HG03280 (cell line): ENCODE measurements around the gene PRTG.
A peak's percentile ranks its signal among the peaks of the same experiment; 100 is the strongest.
"Not testable (repeated sequence)": the region's sequence is repeated elsewhere in the genome, so short reads cannot be mapped to it uniquely, and the experiment has no call there.

Source experiments
- ATAC-seq: cut with Tn5 transposase; IDR thresholded peaks from one replicate; pipeline ENCODE4 v1.9.1; 2021; ENCODE audit warnings: mild to moderate bottlenecking, moderate library complexity; ENCODE audit not compliant: unreplicated experiment

PRTG gene

GRCh38 chr15:55703873-55704301 is 39.1 kb downstream of the PRTG start:
- ATAC-seq, result no peak

DNA sequence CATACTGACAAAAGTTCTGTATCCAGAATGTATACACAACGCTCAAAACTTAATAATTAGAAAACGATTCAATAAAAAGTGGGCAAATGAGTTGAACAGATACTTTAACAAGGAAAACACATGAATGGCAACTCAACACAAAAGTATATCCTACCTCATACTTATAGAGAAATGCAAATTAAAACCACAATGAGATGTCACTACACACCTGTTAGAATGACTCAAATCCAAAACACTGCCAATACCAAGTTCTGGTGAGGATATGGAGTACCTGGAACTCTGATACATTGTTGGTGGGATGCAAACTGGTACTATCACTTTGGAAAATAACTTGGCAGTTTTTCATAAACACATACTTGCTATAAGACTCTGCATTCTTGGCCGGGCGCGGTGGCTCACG is 42.1 kb downstream of the PRTG start:
- ATAC-seq, result no peak

DNA sequence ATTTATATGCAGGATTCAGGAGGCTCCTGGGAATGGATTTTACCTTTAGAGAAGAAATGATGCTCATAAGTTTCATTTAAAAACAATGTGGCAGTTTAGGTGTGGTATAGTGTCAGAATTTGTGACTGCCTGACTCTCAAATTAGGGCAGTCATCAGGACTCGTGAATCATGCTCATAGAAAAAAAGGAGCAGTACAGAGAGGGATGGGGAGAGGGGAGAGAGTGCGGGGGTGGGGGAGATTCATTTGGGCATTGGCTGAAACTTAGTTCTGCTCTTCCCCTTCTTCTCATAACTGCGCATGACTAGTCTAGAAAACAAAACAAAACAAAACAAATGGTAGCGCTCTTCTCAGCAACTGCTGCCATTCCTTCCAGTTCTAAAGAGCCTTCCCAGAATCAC is 44.3 kb downstream of the PRTG start:
- ATAC-seq, result no peak

GRCh38 chr15:55696221-55696620 is 46.7 kb downstream of the PRTG start:
- no peak for ATAC-seq

GRCh38 chr15:55695432-55695831 is 47.5 kb downstream of the PRTG start:
- no peak for ATAC-seq

DNA sequence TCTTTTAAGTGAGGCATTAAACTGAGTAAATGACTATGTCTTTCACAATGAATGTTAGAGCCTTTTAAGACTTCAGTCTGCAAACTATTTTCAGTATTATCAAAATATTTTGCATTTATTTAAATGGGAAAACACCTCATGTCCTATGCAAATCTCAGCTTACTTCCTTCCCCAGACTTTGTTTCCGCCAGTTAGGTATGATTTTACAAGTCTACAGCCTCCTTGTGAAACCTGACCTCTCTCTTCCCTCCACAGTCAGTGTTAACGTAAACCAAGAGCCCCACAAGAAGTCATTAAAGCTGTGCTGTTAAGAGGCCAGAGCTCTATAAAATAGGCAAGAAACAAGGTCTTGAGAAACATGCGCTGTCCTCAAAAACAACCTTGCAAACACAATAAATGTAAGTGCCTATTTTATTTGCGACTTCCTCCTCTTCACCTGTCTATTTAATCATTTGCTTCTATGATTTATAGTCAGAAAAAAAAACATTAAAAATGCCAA is 48.3 kb downstream of the PRTG start:
- peak; percentile 86 for ATAC-seq

DNA sequence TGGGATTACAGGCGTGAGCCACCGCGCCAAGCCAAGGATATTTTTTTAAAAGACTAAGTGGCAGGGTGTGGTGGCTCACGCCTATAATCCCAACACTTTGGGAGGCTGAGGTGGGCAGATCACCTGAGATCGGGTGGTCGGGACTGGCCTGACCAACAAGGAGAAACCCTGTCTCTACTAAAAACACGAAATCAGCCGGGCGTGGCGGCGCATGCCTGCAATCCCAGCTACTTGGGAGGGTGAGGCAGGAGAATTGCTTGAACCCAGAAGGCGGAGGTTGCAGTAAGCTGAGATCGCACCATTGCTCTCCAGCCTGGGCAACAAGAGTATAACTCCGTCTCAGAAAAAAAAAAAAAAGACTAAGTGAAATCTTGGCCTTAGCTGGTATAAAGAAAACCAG is 49.8 kb downstream of the PRTG start:
- ATAC-seq, result not testable (repeated sequence)

GRCh38 chr15:55687792-55688191 is 55.2 kb downstream of the PRTG start:
- ATAC-seq, result no peak

GRCh38 chr15:55685286-55685685 is 57.7 kb downstream of the PRTG start:
- ATAC-seq, result peak; percentile 79

DNA sequence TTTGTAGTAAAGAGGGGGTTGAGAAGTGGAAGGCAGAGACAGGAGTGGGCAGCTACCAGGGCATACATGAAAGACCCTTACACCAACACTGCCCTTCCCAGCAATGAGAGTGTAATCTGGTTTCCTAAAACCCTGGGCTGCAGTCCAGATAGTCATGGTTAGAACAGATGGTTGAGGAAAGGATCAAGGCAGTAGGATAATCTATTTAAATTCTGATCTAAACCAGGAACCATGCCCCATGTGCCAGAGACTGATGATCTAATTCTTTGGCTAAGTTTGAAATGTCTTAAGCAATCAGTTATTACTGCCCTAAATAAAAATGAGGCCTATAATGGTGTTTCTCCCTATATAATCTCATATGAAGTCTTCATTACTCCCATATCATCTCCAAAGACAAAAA is 59.6 kb downstream of the PRTG start:
- ATAC-seq, result no peak

- peak; percentile 77 for ATAC-seq
Observed at GRCh38 chr15:55681631-55682030, 61.3 kb downstream of the PRTG start.

DNA sequence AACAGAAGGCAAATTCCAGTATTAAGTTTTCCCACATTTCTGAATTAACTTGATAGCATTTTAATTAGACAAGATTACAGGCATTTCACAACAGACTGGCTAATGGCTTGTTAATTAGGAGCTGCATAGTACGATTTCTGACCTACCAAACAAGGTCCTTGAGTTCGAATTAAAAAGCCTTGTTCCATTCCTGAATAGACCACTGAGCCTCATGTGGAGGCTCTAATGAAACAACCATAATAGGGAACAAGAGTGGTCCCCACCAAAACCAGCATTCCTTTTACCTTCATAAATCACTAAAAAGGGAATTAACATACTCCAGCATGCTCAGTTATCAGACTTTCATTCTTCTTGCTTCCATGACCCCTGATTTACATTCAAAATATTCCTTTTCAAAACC is 66.4 kb downstream of the PRTG start:
- ATAC-seq, result no peak

DNA sequence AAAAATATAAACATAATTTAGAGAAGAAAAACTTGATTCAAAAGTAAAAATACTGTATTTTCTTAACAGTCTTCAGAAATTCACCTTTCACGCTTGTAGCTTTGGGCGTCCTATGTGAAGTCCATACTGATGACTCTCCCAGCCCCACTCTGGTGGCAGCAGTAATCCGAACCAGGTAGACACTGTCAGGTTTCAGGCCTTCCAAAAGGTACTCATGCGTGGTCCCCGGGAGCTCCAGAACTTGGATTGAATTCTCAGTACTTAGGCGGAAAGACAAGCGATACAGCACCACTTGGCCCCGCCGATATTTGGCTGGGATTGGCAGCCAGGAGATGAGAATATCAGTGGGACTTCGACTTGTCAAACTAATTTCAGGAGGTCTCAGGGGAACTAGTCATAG is 69.7 kb downstream of the PRTG start:
- no peak for ATAC-seq

- ATAC-seq, result no peak
Observed at GRCh38 chr15:55669270-55669669, 73.7 kb downstream of the PRTG start.

- ATAC-seq, result no peak
Observed at GRCh38 chr15:55665605-55666227, 77.2 kb downstream of the PRTG start.

- ATAC-seq, result no peak
Observed at GRCh38 chr15:55661428-55661827, 81.5 kb downstream of the PRTG start.

DNA sequence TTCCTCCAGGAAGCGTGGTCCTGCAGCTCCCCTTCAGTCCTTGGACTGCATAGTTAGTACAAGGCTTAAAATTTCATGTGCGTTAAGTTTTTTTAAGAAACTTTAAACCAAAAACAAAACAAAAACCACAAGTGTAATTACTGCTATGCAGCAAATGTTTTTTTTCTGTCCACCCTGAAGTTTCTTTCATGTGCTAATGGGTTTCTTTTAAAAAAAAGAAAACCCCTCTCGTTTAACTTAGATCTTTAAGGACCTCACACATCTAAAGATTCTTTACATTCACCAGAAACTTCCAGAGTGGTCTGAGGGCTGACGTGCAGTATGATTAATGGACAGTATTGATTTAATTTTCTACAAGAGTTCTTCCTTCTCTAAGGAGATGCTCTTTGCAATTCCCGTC is 82.8 kb downstream of the PRTG start:
- no peak for ATAC-seq

DNA sequence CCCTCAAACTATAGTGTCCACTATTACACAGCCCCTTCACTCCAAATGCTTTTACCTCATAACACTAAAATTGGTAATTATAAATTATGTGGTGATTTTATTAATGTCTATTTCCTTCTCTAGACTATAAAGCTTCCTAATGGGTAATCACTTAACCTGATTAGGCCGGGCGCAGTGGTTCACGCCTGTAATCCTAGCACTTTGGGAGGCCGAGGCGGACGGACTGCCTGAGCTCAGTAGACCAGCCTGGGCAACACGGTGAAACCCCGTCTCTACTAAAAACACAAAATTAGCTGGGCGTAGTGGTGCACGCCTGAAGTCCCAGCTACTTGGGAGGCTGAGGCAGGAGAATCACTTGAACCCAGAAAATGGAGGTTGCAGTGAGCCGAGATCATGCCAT is 83.5 kb downstream of the PRTG start:
- ATAC-seq, result no peak

GRCh38 chr15:55658886-55659285 is 84.1 kb downstream of the PRTG start:
- no peak for ATAC-seq

DNA sequence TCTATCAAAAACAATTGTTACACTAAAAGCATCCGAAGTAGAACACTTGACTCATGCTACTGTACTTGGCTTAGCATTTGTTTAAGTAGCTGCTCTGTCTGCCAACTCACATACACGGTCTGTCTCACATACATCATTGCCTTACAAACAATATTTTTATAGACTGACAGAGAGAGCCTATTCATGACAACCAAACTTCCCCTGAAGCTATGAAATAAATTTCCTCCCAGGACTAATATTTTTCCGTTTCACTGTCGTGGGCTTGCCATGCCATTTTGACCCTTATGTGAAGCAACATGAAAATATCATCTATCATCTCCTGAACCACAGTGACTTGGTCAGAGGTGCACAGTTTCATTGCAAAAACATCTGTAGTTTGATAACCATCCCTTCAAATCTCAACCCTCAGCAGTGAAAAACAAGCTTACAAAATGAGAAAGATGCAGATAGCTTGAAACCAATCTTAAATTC is 88.4 kb downstream of the PRTG start:
- ATAC-seq, result no peak

GRCh38 chr15:55652909-55653495 is 90.0 kb downstream of the PRTG start:
- no peak for ATAC-seq

DNA sequence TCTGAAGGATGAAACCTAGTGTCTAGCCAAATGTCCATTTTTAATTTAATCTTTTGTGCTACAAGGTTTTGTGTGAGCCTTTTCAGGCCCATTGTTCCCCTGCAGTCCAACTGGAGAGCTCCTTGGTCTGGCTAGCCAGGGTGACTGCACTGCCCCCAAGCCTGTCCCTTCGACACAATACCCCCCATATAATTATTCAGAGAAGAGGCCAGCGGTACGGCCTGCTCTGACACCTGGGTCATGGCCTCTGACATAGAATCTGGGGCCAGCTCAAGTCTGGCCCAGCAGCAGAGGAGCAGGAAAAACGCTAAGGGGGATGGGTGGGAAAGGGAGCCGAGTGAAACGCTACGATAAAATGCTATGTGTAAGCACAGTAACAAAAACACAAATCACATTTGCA is 90.6 kb downstream of the PRTG start:
- ATAC-seq, result no peak

- no peak for ATAC-seq
Observed at GRCh38 chr15:55649058-55649423, 93.9 kb downstream of the PRTG start.
